Activated CD8-positive, alpha-beta memory T cell treated with anti-CD3 and anti-CD28 coated beads for 24 hours (primary cell): ENCODE data around the gene TKT.
A peak's percentile ranks its signal among the peaks of the same experiment; 100 is the strongest.
"Not testable (repeated sequence)": the region's sequence is repeated elsewhere in the genome, so short reads cannot be mapped to it uniquely, and the experiment has no call there.

ENCODE experiments used
- DNase-seq: peaks from one replicate; pipeline ENCODE4 v3.0.0-alpha.2; 2020

TKT gene

GRCh38 chr3:53255775-53256703 lies at the start of gene TKT:
Gene TKT (minus strand): TSS chr3:53256022. CDS start chr3:53255942, 80 bp downstream.
- peak; percentile 89 for DNase-seq

DNA sequence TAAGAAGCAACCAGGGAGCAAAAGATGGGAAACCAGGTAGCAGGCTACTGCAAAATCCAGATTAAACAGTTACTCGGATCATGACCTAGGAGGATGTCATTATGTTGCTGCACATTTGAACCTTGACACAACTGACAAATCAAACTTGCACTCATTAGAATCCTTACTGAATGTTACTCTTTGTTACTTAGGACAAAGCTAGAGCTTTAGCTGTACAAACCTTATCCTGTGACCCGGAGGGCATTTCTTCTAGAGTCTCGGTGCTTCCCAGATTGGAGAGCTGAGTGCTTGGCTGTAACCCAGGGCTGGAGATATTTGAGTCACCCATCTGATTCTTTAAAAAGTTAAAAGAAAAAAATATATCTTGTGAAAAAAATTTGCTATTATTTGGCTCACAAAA lies 48.1 kb upstream of the TKT start:
- no peak for DNase-seq

DNA sequence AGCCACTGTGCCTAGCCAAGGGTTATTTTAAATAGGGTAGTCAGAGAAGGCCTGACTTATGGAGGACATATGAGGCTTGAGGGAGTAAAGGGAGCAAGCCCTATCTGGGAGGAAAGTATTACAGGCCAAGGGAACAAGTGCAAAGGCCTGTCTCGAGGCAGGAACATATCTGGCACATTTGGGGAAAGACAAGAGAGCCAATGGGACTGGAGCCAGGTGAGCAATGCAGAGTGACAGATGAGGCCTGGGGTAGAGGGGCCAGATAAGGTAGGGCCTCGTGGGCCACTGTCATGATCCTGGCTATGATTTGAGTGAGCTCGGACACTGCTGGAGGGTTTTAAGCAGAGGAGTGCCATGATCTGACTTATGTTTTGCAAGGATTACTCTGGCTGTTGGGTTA lies 47.7 kb upstream of the TKT start:
- no peak for DNase-seq

- no peak for DNase-seq
Observed at GRCh38 chr3:53300826-53301225, 45.0 kb upstream of the TKT start.

GRCh38 chr3:53299611-53300023 lies 43.8 kb upstream of the TKT start:
- not testable (repeated sequence) for DNase-seq

DNA sequence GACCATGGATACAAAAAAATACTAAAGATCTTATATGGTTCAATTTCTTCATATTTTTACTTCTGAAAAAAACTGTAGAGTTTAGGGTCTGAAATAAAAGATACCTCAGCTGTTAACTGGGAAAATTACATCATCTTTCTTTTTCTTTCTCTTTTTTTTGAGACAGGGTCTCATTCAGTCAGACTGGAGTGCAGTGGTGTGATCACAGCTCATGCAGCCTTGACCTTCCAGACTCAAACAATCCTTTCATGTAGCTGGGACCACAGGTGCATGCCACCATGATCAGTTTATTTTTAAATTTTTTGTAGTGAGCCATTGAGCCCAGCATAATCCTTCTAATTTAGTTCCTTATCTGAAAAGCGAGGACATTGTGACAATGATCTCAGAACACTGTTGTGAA lies 39.6 kb upstream of the TKT start:
- DNase-seq = no peak

DNA sequence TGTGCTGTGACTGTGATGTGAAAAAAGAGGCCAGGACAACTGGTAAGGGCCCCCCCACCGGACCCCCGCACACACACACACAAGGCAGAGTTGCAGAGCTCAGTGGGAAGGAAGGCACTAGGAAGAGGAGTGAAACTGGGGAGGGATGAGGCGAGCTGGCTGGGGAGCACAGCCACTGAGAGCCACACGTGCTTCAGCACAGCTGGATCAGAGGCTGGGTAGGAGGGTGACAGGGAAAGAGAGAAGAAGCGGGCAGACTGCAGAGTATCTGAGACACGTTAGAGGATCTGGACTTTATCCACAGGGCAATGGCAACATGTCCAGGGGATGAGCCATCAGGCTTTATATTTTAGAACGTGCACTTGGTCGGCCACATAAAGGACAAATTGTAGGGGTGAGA lies 38.0 kb upstream of the TKT start:
- no peak for DNase-seq

DNA sequence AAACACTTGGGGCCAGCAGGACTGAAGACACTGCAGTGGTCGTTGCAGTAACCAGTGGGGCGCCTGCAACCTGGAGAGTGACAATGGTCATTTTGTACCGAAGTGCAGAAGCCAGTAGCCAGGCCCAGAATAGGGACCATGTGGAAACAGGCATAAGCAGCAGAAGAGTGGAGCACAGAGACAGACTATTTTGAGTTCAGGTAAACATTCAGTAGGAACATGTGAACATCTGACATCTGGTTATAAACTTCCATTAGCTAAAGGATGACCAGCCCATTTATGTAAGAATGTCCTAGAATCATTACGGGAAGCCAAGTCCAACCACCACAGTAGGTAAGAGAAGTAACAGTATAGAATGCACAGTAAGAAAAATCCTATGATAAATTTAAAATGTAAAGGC lies 32.4 kb upstream of the TKT start:
- no peak for DNase-seq

DNA sequence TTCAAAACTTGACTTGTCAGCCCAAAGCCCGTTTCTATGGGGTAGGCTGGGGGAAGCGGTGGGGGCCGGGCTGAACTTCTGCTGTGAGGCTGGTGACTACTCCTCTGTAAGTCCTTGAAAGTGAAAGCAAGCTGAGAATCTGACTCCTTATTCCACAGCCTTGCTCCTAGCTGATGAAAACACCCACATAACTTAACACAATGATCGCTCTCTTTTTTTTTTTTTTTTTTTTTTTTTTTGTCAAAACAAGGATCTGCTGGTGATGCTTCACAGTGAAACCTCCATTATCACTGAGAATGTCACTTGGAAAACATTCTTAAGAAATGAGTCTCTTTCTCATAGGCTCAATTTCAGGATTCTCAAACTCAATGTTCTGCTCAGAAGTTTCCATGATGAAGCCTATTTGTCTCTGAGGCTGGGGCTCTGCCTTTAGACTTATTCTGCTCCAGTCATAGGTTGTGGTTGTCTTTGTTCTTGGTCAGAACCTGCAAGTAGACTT lies 31.4 kb upstream of the TKT start:
- DNase-seq = no peak

- DNase-seq = no peak
Observed at GRCh38 chr3:53286727-53287126, 30.9 kb upstream of the TKT start.

- DNase-seq = no peak
Observed at GRCh38 chr3:53282581-53282980, 26.8 kb upstream of the TKT start.

DNA sequence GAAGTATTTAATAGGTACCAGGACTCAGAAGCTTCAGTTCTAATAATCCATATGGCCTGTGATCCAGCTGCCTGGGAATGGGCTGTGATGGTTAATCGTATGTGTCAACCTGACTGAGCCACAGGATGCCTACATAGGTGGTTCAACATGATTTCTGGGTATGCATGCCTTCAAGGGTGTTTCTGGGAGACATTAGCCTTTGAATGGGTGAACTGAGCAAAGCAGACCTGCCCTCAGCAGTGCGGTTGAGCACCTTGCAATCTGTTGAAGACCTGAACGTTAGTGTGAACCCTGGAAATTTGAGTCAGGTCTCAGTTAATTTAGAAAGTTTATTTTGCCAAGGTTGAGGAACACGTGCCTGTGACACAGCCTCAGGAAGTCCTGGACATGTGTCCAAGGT lies 22.8 kb upstream of the TKT start:
- no peak for DNase-seq

GRCh38 chr3:53274938-53275605 lies 19.2 kb upstream of the TKT start:
- DNase-seq = no peak

GRCh38 chr3:53273146-53273670 lies 17.4 kb upstream of the TKT start:
- no peak for DNase-seq

DNA sequence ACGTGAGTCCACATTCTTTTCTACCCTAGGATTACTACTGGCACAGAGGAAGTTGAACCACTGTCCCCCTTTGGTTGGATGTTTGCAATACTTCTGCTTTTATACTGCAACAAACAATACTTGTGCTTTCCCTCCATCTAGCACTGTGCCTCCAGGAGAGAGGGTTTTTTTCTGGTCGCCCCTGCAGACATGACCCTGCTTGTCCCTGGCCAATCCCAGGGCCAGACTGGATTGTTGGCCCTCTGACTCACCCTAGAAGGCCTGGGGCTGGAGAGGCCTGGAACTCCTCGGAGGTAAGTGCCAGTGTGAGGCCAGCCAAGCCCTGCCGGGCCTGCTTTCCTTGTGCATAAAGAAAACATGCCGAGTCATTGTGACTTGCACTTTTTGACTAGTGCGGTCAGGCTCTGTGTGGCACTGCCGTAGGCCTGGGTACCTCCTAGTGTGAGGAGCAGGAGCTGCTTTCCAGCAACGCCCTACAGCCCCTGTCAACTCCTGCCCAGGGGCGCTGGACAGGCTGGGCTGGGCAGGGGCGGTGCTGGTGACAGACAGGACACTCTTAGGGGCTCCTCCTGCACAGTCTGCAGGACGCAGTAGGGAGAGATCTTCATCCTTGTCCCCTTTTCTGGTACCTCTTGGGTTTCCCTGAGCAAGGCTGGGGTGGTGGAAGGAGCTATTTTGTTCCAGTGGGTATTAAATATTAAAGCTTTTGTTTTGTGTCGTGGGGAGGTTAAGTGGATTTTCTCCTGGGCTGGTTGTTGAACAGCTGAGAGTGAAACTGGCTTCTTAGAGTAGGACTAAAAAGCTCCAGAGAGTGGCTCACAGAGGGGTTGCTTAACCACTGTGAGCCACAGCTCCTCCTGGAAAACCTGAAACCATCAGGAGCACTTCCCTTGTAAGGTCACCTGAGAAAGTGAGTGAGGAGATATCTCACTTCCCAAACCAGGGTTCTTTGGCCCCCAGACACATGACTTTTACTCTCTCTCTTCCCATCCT lies 14.4 kb upstream of the TKT start:
- no peak for DNase-seq

DNA sequence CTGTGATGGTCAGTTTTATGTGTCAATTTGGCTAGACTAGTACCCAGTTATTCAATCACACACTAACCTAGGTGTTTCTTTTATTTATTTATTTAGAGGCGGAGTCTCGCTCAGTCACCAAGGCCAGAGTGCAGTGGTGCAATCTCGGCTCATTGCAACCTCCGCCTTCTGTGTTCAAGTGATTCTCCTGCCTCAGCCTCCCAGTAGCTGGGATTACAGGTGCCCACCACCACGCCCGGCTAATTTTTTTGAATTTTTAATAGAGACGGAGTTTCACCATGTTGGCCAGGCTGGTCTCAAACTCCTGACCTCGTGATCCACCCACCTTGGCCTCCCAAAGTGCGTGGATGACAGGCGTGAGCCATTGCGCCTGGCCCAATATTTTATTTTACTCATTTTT lies 13.4 kb upstream of the TKT start:
- not testable (repeated sequence) for DNase-seq

DNA sequence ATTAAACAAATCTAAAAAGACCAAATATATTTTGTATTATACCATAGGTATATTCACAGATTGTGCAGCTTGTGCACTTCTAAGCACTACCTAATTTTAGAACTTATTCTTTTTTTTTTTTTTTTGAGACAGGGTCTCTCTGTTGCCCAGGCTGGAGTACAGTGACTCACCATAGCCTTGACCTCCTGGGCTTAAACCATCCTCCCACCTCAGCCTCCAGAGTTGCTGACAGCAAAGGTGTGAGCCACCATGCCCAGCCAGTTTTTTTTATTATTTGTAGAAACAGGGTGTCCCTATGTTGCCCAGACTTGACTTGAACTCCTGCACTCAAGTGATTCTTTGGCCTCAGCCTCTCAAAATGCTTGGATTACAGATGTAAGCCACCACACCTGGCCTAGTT lies 11.9 kb upstream of the TKT start:
- no peak for DNase-seq

GRCh38 chr3:53264718-53265117 lies 8.9 kb upstream of the TKT start:
- no peak for DNase-seq

- DNase-seq = no peak
Observed at GRCh38 chr3:53263907-53264306, 8.1 kb upstream of the TKT start.

DNA sequence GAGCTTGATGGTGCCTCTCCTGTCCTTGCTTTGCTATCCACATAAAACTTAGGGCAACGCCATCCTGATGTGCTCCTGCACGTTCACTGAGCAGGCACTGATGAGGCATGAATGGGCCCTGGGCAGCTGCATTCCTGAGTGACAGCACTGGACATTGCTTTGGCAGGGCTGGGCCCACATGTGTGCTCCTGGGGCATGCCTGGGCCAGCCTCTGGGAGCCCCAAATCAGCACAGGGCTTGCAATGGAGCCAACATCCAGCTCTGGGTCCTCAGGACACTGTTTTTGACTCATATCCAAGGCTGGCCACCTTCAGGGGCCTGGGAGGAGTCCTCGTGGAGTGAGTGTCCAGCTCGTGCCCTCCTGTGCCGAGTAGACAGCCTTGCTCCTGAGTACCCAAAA lies 5.9 kb upstream of the TKT start:
- DNase-seq = no peak

GRCh38 chr3:53260286-53260785 lies 4.5 kb upstream of the TKT start:
- DNase-seq = no peak
